GM12865 (cell line): ENCODE measurements around the gene USH1G.

Experiments used
- DNase-seq: peaks from one replicate; pipeline ENCODE4 v3.0.0; 2010; ENCODE audit warnings: low read depth
- H3K4me3 ChIP-seq: 2 replicates; pipeline ENCODE4 v1.5.1; 2011; ENCODE audit warnings: mild to moderate bottlenecking, low read depth, low read length, control low read depth
- CTCF ChIP-seq: IDR thresholded peaks from 2 replicates; pipeline ENCODE4 v1.5.1; 2011; ENCODE audit warnings: low read length, control low read depth, low read depth, inconsistent platforms; ENCODE audit not compliant: insufficient read depth; ENCODE audit errors: missing control alignments

The USH1G gene

DNA sequence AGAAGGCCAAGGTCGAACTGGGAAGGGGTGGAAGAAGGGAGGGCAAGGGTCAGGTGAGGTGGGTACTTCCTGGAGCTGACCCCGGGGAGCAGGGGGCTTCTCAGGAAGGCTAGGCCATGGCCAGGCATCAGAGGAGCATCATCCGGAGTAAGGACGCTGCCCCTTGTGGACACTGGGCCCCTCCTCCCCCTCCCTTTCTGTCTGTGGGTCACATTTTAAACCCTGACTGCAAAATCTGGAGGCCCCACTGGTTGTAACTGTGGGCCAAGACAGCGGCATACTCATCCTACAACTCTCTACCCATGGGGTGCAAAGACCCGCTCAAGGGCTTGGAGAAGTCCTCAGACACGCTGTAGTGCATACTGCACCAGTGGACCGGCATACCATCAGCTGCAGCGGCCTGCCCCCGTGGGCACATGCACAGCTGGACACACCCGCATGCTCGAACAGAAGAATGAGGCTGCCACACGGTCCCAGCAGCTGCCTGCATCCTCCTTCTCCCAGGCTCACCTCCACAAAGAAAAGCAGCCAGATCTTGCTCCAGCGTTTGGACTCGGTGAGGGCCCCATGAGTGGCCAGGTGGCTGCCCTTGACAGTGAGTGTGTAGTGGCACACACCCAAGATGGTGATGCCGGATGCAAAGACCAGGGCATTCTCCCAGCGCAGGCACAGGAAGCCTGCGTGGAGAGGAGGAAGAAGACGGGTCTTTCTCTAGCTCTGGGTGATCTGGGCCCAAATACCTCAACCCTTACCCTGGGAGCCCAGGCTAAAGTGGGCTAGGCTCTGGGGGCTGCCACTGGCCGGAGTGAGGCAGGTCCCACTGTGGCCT, 30.8 kb downstream of the USH1G start:
- TF ChIP-seq CTCF = no peak
- DNase-seq = no peak

DNA sequence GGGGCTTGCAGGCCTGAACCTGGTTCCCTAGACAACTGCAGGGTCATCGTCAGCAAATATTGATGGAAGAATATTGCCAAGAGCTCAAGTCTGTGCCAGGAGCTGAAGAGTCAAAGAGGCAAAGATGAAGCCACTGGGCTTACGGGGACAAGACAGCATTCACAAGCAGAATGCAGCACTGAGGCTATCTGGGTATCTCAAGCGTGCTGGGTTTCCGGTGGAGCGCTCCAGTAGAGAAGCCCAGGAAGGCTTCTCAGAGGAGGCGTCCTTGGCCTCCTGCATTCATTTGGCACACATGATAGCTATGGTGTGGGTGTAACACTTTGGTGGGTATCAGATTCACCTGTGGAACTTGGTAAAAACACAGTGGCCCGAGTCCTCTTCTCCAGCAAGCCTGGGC, 32.5 kb downstream of the USH1G start:
- H3K4me3 ChIP-seq = no peak overlapping the region
- no peak for DNase-seq
- TF ChIP-seq CTCF = no peak

More for the DNA sequence above, 30.8 kb downstream of the USH1G start:
- H3K4me3 ChIP-seq = no peak overlapping the region

DNA sequence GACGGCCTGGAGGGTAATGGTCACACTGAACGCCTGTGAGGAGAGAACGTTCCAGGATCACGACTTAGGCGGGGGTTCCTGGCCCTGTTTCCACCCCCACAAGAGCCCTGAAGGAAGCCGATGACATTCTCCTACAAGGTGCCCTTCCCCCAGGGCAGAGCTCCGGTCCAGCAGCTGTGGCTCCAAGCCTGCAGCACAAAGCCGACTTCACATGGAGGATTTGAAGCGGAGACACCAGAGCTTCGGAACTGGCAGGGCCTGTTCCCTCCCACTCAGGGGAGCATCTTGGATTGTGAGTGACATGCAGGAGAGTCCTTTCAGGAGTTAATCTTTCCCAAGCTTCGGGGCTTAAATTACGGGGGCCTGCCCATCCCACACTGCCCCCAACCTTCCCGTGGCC, 34.6 kb downstream of the USH1G start:
- no peak overlapping the region for H3K4me3 ChIP-seq
- DNase-seq = no peak
- TF ChIP-seq CTCF = no peak

DNA sequence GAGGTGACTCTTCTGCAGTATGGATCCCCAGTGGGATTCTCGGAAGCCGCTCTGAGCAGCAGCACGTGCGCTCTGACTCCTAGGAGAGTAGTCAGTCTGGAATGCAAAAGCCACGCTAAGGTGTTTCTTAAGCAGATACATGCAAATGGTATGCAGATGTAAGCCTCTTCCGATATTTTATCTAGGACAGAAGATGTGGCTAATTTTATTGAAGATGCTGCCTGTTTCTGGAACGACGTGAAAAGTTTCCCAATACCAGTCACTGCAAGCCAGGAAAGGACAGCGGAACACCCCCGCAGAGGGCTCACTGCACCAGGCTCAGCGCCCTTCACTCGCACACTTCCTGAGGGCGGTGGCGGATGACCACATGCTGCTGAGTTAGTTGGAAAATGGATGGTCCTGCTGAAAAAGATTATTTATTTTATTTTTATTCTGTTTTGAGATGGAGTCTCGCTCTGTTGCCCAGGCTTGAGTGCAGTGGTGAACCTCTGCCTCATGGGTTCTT, 39.8 kb downstream of the USH1G start:
- no peak overlapping the region for H3K4me3 ChIP-seq
- DNase-seq = no peak
- TF ChIP-seq CTCF = no peak

DNA sequence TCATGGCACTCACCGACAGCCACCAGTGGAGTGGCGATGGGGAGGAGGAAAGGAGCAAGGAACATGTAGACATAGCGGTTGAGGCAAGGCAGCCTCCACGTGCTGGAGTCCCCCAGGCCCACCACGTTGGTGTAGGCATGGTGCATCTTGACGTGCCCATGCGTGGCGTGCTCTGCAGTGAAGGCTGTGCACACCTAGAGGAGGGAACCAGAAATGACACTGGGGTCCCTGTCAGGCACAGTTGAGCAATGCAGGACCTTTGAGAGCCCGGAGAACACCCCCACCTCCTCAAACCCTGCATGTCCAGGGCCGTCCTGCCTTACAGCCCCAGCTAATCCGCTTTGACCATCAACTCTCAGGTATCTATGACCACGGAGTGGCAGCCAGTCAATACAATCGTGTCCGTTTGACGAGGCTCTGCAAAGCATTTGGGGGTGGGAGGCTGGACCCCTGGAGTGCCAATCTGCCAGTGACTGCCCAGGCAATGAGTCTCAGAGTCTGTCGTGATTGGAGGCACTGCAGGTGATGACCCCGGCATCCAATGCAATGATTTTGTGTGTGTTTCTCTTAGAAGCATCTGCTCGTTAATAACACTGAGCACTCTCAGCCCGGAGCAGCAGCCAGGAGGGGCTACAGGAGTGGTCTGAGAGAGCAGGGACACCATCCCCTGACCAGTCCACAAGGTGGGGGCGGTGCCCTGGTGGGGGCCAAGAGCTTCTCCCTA, 40.4 kb downstream of the USH1G start:
- no peak for DNase-seq
- no peak overlapping the region for H3K4me3 ChIP-seq
- no peak for TF ChIP-seq CTCF

DNA sequence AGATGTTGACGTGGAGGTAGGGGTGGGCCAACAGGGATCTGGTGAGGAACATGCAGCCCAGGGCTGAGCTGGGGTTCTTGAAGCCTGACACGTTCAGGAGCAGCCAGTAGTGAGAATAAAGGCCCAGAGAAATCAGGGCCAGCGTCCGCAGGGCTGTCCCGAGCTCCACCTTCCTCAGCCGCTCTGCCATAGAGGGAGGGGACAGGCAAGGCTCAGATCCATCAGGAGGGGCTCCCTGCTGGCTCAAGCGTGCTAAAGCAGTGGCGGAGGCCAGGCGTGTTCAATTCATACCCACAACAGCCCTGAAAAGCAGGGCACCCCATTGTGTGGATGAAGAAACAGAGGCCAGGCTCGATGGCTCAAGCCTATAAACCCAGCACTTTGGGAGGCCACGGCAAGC, 42.0 kb downstream of the USH1G start:
- H3K4me3 ChIP-seq = no peak overlapping the region
- DNase-seq = no peak
- no peak for TF ChIP-seq CTCF
